HCT116 (cell line): ENCODE measurements around the gene GMDS. TPM values are rescaled to one million over a fixed set of nuclear protein-coding genes. Genes with fewer than 3 reads are reported as not detected.

Experiments used
- ATAC-seq: fragments of 200-7000 bp; cut with Tn5 transposase; 2 replicates; pipeline ENCODE4 v1.9.1; 2020; ENCODE audit warnings: mild to moderate bottlenecking, moderate library complexity
- BruUV-seq: library from RNA; stranded (reverse); fragments of 400-500 nt; replicated peaks from 2 replicates; lab custom pipeline; 2021; lab: Mats Ljungman, UMichigan
- CTCF ChIA-PET: fragments of 300-600 bp; sonication (Branson Sonifier 250); formaldehyde crosslinking; loops from one replicate; lab custom pipeline; 2021; ENCODE audit warnings: antibody characterized with exemption; lab: Charles Lee
- POLR2A ChIA-PET: fragments of 300-600, 350-600 bp; sonication (Branson Sonifier 250); formaldehyde crosslinking; loops from one replicate; lab custom pipeline; 2021; ENCODE audit warnings: antibody characterized with exemption; lab: Charles Lee
- RAD21 ChIA-PET, 2 experiments: fragments of 300-600 bp; sonication (Branson Sonifier 250); formaldehyde crosslinking; loops; one replicate each; lab custom pipeline; 2023; ENCODE audit warnings: low total read pairs in 2 of 2; ENCODE audit not compliant: uncharacterized antibody in 2 of 2, unreplicated experiment in 2 of 2, low non-redundant PET in 1 of 2; lab: Charles Lee
- DNase-seq: peaks from one replicate; pipeline ENCODE4 v3.0.0-alpha.2; 2010; ENCODE audit warnings: low read depth, low spot score
- H2AFZ ChIP-seq: fragments of 200-600 bp; shearing (Covaris generic), sonication (generic); 2 replicates; pipeline ENCODE4 v1.6.1; 2017; ENCODE audit warnings: low read depth, mixed run types, mixed read lengths, antibody characterized with exemption, low read length; ENCODE audit not compliant: poor library complexity, severe bottlenecking
- H3K27ac ChIP-seq: 2 replicates; pipeline ENCODE4 v1.5.1; 2012; ENCODE audit warnings: low read depth, low read length
- H3K27me3 ChIP-seq: fragments of 200-600 bp; sonication (generic); 2 replicates; pipeline ENCODE4 v1.6.1; 2016; ENCODE audit warnings: mixed run types, low read length, mixed read lengths; ENCODE audit not compliant: insufficient read depth
- H3K36me3 ChIP-seq, 2 experiments: fragments of 200-500 bp in 1 of 2; fragments of 200-600 bp in 1 of 2; sonication (Bioruptor generic) in 1 of 2; sonication (generic) in 1 of 2; 2 replicates each; pipeline versions ENCODE4 v1.5.1 to v1.6.1; 2014 to 2016; ENCODE audit warnings: low read length in 2 of 2, inconsistent platforms in 1 of 2, mixed read lengths in 1 of 2, mixed run types in 1 of 2; ENCODE audit not compliant: insufficient read depth in 2 of 2, control insufficient read depth in 1 of 2
- H3K4me1 ChIP-seq, 2 experiments: fragments of 200-600 bp in 1 of 2; sonication (generic) in 1 of 2; 2 replicates each; pipeline versions ENCODE4 v1.5.1 to v1.6.1; 2012 to 2017; ENCODE audit warnings: low read length in 2 of 2, inconsistent platforms in 1 of 2, mild to moderate bottlenecking in 1 of 2, mixed read lengths in 1 of 2, mixed run types in 1 of 2, moderate library complexity in 1 of 2; ENCODE audit not compliant: insufficient read depth in 2 of 2, control insufficient read depth in 1 of 2
- H3K4me2 ChIP-seq: fragments of 200-600 bp; sonication (generic); 2 replicates; pipeline ENCODE4 v1.6.1; 2017; ENCODE audit warnings: mixed run types, low read length, mixed read lengths
- H3K4me3 ChIP-seq, 2 experiments: fragments of 200-600 bp in 1 of 2; sonication (generic) in 1 of 2; replicated peaks in 1 of 2; 2 replicates each; pipeline ENCODE4 v1.5.1; 2011 to 2016; ENCODE audit warnings: low read length in 2 of 2, control low read depth in 1 of 2, low read depth in 1 of 2, mild to moderate bottlenecking in 1 of 2, mixed read lengths in 1 of 2, mixed run types in 1 of 2
- H3K79me2 ChIP-seq: fragments of 200-600 bp; sonication (generic); 2 replicates; pipeline ENCODE4 v1.6.1; 2017; ENCODE audit warnings: mild to moderate bottlenecking, mixed run types, low read length, moderate library complexity, mixed read lengths; ENCODE audit not compliant: insufficient read depth
- H3K9ac ChIP-seq: fragments of 200-600 bp; sonication (generic); 2 replicates; pipeline ENCODE4 v1.6.1; 2016; ENCODE audit warnings: low read length, mixed read lengths
- H3K9me2 ChIP-seq: fragments of 200-600 bp; sonication (generic), shearing (Covaris generic); 2 replicates; pipeline ENCODE4 v1.6.1; 2017; ENCODE audit warnings: mixed run types, mild to moderate bottlenecking, moderate library complexity; ENCODE audit not compliant: insufficient read depth
- H3K9me3 ChIP-seq, 2 experiments: fragments of 200-500 bp in 1 of 2; fragments of 200-600 bp in 1 of 2; sonication (Bioruptor generic) in 1 of 2; sonication (generic) in 1 of 2; 2 replicates each; pipeline ENCODE4 v1.6.1; 2014 to 2017; ENCODE audit warnings: low read length in 2 of 2, mixed read lengths in 2 of 2, inconsistent platforms in 1 of 2, low read depth in 1 of 2, mild to moderate bottlenecking in 1 of 2, mixed run types in 1 of 2, moderate library complexity in 1 of 2; ENCODE audit not compliant: control insufficient read depth in 1 of 2, insufficient read depth in 1 of 2
- H4K20me1 ChIP-seq: fragments of 200-600 bp; sonication (generic), shearing (Covaris generic); 2 replicates; pipeline ENCODE4 v1.6.1; 2017; ENCODE audit warnings: mixed run types, mild to moderate bottlenecking, moderate library complexity; ENCODE audit not compliant: insufficient read depth
- CBX3 ChIP-seq: IDR thresholded peaks from 2 replicates; pipeline ENCODE4 v1.6.1; 2012; ENCODE audit warnings: low read depth
- CEBPB ChIP-seq: IDR thresholded peaks from 2 replicates; pipeline ENCODE4 v1.6.1; 2012; ENCODE audit warnings: low read depth
- CTCF ChIP-seq, 3 experiments: fragments of 200-600 bp in 1 of 3; sonication (generic) in 1 of 3; IDR thresholded peaks in 2 of 3; conservative IDR thresholded peaks in 1 of 3; 2 replicates each; pipeline ENCODE4 v1.5.1; 2012 to 2017; ENCODE audit warnings: low read depth in 2 of 3, low read length in 2 of 3, antibody characterized with exemption in 1 of 3, borderline replicate concordance in 1 of 3, control low read depth in 1 of 3, mild to moderate bottlenecking in 1 of 3, mixed read lengths in 1 of 3, mixed run types in 1 of 3, moderate library complexity in 1 of 3; ENCODE audit not compliant: insufficient read depth in 1 of 3
- EGR1 ChIP-seq: IDR thresholded peaks from 2 replicates; pipeline ENCODE4 v1.6.1; 2012; ENCODE audit warnings: low read depth
- EZH2 ChIP-seq: fragments of 200-600 bp; sonication (generic); IDR thresholded peaks from 2 replicates; pipeline ENCODE4 v1.6.1; 2017; ENCODE audit warnings: antibody characterized with exemption, mixed run types
- FOSL1 ChIP-seq: IDR thresholded peaks from 2 replicates; pipeline ENCODE4 v1.6.1; 2012; ENCODE audit warnings: low read depth
- JUND ChIP-seq: IDR thresholded peaks from 2 replicates; pipeline ENCODE4 v1.6.1; 2012
- POLR2A ChIP-seq: IDR thresholded peaks from 2 replicates; pipeline ENCODE4 v1.7.0; 2011; ENCODE audit warnings: borderline replicate concordance; ENCODE audit not compliant: insufficient read depth, insufficient read length; ENCODE audit errors: extremely low read depth
- POLR2AphosphoS5 ChIP-seq: IDR thresholded peaks from 2 replicates; pipeline ENCODE4 v1.6.1; 2011; ENCODE audit warnings: mild to moderate bottlenecking, low read depth, low read length, moderate library complexity
- RAD21 ChIP-seq: IDR thresholded peaks from 2 replicates; pipeline ENCODE4 v1.6.1; 2012; ENCODE audit warnings: low read depth, mild to moderate bottlenecking
- SIN3A ChIP-seq: IDR thresholded peaks from 2 replicates; pipeline ENCODE4 v1.6.1; 2012; ENCODE audit warnings: low read depth
- SP1 ChIP-seq: IDR thresholded peaks from 2 replicates; pipeline ENCODE4 v1.6.1; 2012; ENCODE audit warnings: low read depth
- TCF7L2 ChIP-seq: IDR thresholded peaks from 2 replicates; pipeline ENCODE4 v1.7.0; 2011; ENCODE audit warnings: borderline replicate concordance, inconsistent platforms; ENCODE audit not compliant: insufficient read depth, insufficient read length; ENCODE audit errors: extremely low read depth
- YY1 ChIP-seq: IDR thresholded peaks from 2 replicates; pipeline ENCODE4 v1.6.1; 2011; ENCODE audit warnings: low read length, low read depth, moderate library complexity, mild to moderate bottlenecking; ENCODE audit not compliant: insufficient replicate concordance; ENCODE audit errors: extremely low read depth
- ZBTB33 ChIP-seq: IDR thresholded peaks from 2 replicates; pipeline ENCODE4 v1.6.1; 2011; ENCODE audit warnings: mild to moderate bottlenecking, low read length, moderate library complexity; ENCODE audit not compliant: insufficient replicate concordance; ENCODE audit errors: extremely low read depth
- ZFX ChIP-seq: fragments of 450-650 bp; IDR thresholded peaks from 2 replicates; pipeline ENCODE4 v1.6.1; 2017
- ZNF274 ChIP-seq: fragments of 200-500 bp; sonication (Bioruptor generic); IDR thresholded peaks from 2 replicates; pipeline ENCODE4 v1.6.1; 2014; ENCODE audit warnings: mild to moderate bottlenecking, low read depth, low read length, inconsistent platforms
- intact Hi-C: fragments of 100-400 bp; cut with micrococcal nuclease; formaldehyde crosslinking; loops from 2 replicates; pipeline ENCODE4 v1.10.0; 2022
- total RNA-seq: library from RNA; stranded (reverse); gene quantifications from one replicate; pipeline ENCODE4 v1.2.1, GENCODE V29; 2021; ENCODE audit not compliant: unreplicated experiment

GMDS gene
- total RNA-seq, 1 experiment from 2014 or later = 34.4 TPM

DNA sequence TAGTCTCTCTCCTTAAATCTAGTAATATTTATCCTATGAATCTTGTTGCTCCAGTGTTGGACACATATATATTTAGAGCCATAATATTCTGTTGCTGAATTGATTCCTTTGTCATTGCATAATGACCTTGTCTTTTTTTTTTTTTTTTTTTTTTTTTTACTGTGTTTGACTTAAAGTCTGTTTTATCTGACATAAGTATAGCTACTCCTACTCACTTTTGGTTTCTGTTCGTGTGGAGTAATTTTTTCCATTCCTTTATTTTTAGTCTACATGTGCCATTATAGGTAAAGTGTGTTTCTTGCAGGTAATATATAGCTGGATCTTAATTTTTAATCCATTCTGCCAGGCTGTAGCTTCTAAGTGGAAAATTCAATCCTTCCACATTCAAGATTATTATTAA lies 166.5 kb downstream of the GMDS start:
- no peaks in the 10 kb centered on the region for H3K27me3 ChIP-seq
- ChIA-PET RAD21 (no interaction called here), POLR2A (no interaction called here), CTCF (no interaction called here)
- BruUV-seq = no TSS peak
- intact Hi-C loops = no loop called here
- no peak for ATAC-seq
- no peaks in the 10 kb centered on the region for H3K9me3 ChIP-seq
- H3K36me3 ChIP-seq = no peaks in the 10 kb centered on the region
- H3K9ac ChIP-seq = no peak overlapping the region
- H3K79me2 ChIP-seq = no peaks in the 10 kb centered on the region
- TF ChIP-seq FOSL1 (no peak), ZNF274 (no peak), ZBTB33 (no peak), TCF7L2 (no peak), EGR1 (no peak), YY1 (no peak), RAD21 (no peak), SIN3A (no peak), CTCF (IDR thresholded peaks at IDR 0.05 in 2 of 3, conservative IDR thresholded peaks at IDR 0.05 in 1 of 3; ENCODE audit: borderline replicate concordance in 1 of 3, insufficient read depth in 1 of 3, low read depth in 2 of 3, low read length in 2 of 3) (no peak), CBX3 (no peak), SP1 (no peak), POLR2AphosphoS5 (no peak), POLR2A (no peak), EZH2 (no peak), ZFX (no peak), JUND (no peak), CEBPB (no peak)
- H2AFZ ChIP-seq = no peak overlapping the region
- no peaks in the 10 kb centered on the region for H4K20me1 ChIP-seq
- no peak overlapping the region for H3K27ac ChIP-seq
- no peak overlapping the region for H3K4me3 ChIP-seq
- no peaks in the 10 kb centered on the region for H3K4me1 ChIP-seq
- DNase-seq = no peak
- H3K4me2 ChIP-seq = no peak overlapping the region
- H3K9me2 ChIP-seq = no peaks in the 10 kb centered on the region
